Activated naive CD8-positive, alpha-beta T cell treated with anti-CD3 and anti-CD28 coated beads, Interleukin-2, amount 10 ng/mL, durations not matched to agents 7 days and 5 days (primary cell): ENCODE measurements around the gene SLC10A2. TPM values are rescaled to one million over a fixed set of nuclear protein-coding genes. Genes with fewer than 3 reads are reported as not detected.

ENCODE experiments used
- ATAC-seq: fragments of 150-1000 bp; cut with Tn5 transposase; one replicate; pipeline ENCODE4 v1.10.0; 2021; ENCODE audit warnings: low read depth, moderate library complexity
- POLR2A ChIA-PET: fragments of 350-600 bp; sonication (Branson Sonifier 250); formaldehyde crosslinking; loops from one replicate; lab custom pipeline; 2021; ENCODE audit warnings: antibody characterized with exemption; lab: Charles Lee
- DNase-seq: peaks from one replicate; pipeline ENCODE4 v3.0.0; 2021
- H3K27ac Mint-ChIP-seq: one replicate; pipeline ENCODE4 v1.8.0; 2022; ENCODE audit warnings: mild to moderate bottlenecking, mixed read lengths
- H3K27me3 Mint-ChIP-seq: one replicate; pipeline ENCODE4 v1.8.0; 2022; ENCODE audit warnings: mild to moderate bottlenecking, moderate library complexity, mixed read lengths
- H3K36me3 Mint-ChIP-seq: one replicate; pipeline ENCODE4 v1.8.0; 2021; ENCODE audit warnings: mild to moderate bottlenecking, mixed read lengths
- H3K4me1 Mint-ChIP-seq: one replicate; pipeline ENCODE4 v1.8.0; 2021; ENCODE audit warnings: mixed read lengths
- H3K4me3 Mint-ChIP-seq: one replicate; pipeline ENCODE4 v1.8.0; 2022; ENCODE audit warnings: mild to moderate bottlenecking, moderate library complexity, mixed read lengths
- H3K9me3 Mint-ChIP-seq: one replicate; pipeline ENCODE4 v1.8.0; 2021; ENCODE audit warnings: mixed read lengths
- total RNA-seq, 2 experiments: library from RNA; stranded (reverse); gene quantifications; one replicate each; pipeline ENCODE4 v1.2.3, GENCODE V29; 2021

SLC10A2 gene
- total RNA-seq, 2 experiments from 2014 or later, result not detected

- ATAC-seq (no peak), DNase-seq (no peak)
- H3K27me3 Mint-ChIP-seq, result no peaks in the 10 kb centered on the region
- POLR2A ChIA-PET, result no interaction called here
- H3K27ac Mint-ChIP-seq, result no peak overlapping the region
- H3K4me3 Mint-ChIP-seq, result no peak overlapping the region
- H3K9me3 Mint-ChIP-seq, result peaks cover 2% of the 10 kb centered on the region
- no peaks in the 10 kb centered on the region for H3K4me1 Mint-ChIP-seq
- no peaks in the 10 kb centered on the region for H3K36me3 Mint-ChIP-seq
Observed at GRCh38 chr13:103031332-103031873, 34.8 kb downstream of the SLC10A2 start.

GRCh38 chr13:103030776-103031175 lies 35.4 kb downstream of the SLC10A2 start:
- no peaks in the 10 kb centered on the region for H3K36me3 Mint-ChIP-seq
- H3K4me1 Mint-ChIP-seq, result no peaks in the 10 kb centered on the region
- DNase-seq, result no peak
- H3K9me3 Mint-ChIP-seq, result peaks cover 3% of the 10 kb centered on the region
- H3K27ac Mint-ChIP-seq, result no peak overlapping the region
- POLR2A ChIA-PET, result no interaction called here
- no peaks in the 10 kb centered on the region for H3K27me3 Mint-ChIP-seq
- H3K4me3 Mint-ChIP-seq, result no peak overlapping the region
- ATAC-seq, result no peak

DNA sequence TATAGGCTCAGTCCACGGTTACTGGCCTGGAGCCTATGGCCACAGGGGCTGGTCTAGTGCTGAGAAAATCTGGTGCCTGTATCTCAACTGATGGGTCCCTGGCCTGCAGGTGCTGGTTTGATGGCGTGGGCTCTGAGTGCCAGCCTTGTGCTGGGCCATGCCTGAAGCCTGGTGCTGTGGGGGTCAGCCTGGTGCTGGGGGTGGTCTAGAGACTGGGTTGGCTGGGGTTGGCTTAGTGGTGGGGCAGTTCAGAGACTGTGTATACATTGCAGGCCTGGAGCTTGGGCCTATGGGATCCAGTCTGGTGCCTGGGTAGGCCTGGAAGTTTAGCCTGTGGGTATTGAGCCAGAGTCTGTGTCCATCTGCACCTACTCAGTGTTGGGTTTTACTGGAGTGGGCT lies 36.4 kb downstream of the SLC10A2 start:
- Mint-ChIP-seq H3K36me3 (no peaks in the 10 kb centered on the region), H3K4me1 (no peaks in the 10 kb centered on the region), H3K27ac (no peak overlapping the region), H3K27me3 (no peaks in the 10 kb centered on the region), H3K4me3 (no peak overlapping the region), H3K9me3 (peaks cover 4% of the 10 kb centered on the region)
- DNase-seq (no peak), ATAC-seq (no peak)
- POLR2A ChIA-PET, result no interaction called here

DNA sequence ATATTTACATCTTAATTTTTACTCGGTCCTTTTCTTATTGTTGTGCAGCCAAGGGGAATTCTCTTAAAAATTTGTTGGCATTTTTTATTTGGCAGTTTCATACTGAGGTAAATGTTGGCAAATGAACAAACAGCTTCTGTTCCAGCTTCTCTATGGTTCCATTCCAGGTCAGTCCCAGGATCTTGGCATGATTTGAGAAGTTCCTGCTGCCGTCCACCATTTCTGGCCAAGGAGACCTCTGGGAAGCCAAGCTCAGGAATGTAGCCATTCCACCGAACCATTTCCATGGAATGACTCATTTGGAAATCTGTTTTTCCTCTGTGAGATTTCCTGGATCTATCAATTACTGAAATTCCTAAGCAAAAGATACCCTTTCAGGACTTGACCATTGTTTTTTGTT lies 43.9 kb downstream of the SLC10A2 start:
- H3K27me3 Mint-ChIP-seq, result no peaks in the 10 kb centered on the region
- H3K36me3 Mint-ChIP-seq, result no peaks in the 10 kb centered on the region
- H3K4me3 Mint-ChIP-seq, result no peak overlapping the region
- no peak overlapping the region for H3K27ac Mint-ChIP-seq
- ATAC-seq (no peak), DNase-seq (no peak)
- peaks cover 2% of the 10 kb centered on the region for H3K9me3 Mint-ChIP-seq
- no peaks in the 10 kb centered on the region for H3K4me1 Mint-ChIP-seq
- POLR2A ChIA-PET, result no interaction called here

DNA sequence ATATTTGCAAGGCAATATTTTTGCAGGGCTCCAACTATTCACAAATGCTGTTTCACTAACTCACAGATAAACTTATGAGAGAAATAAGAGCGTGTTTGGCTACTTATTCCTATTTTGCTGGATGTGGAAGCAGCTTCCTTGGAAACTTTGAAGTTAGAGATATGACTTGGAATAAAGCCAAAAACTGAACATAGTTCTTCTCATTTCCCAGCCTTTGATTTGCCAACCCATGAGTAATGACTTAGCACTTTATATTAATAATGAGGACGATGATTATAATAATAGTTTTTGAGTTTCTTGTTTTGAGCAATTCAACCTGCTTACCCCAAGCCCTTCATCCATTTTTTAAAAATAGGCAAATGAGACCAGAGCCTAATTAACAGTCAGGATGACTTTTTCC lies 47.7 kb downstream of the SLC10A2 start:
- ATAC-seq (no peak), DNase-seq (no peak)
- Mint-ChIP-seq H3K9me3 (no peaks in the 10 kb centered on the region), H3K27ac (no peak overlapping the region), H3K27me3 (no peaks in the 10 kb centered on the region), H3K4me3 (no peak overlapping the region), H3K36me3 (no peaks in the 10 kb centered on the region), H3K4me1 (no peaks in the 10 kb centered on the region)
- POLR2A ChIA-PET, result no interaction called here

GRCh38 chr13:103012646-103013045 lies 53.6 kb downstream of the SLC10A2 start:
- H3K4me3 Mint-ChIP-seq, result no peak overlapping the region
- no peak overlapping the region for H3K27ac Mint-ChIP-seq
- H3K27me3 Mint-ChIP-seq, result no peaks in the 10 kb centered on the region
- no peak for ATAC-seq
- no peaks in the 10 kb centered on the region for H3K4me1 Mint-ChIP-seq
- DNase-seq, result no peak
- POLR2A ChIA-PET, result no interaction called here
- H3K36me3 Mint-ChIP-seq, result no peaks in the 10 kb centered on the region
- no peaks in the 10 kb centered on the region for H3K9me3 Mint-ChIP-seq

- DNase-seq, result no peak
- Mint-ChIP-seq H3K4me3 (no peak overlapping the region), H3K27me3 (no peaks in the 10 kb centered on the region), H3K27ac (no peak overlapping the region), H3K9me3 (no peaks in the 10 kb centered on the region), H3K4me1 (no peaks in the 10 kb centered on the region), H3K36me3 (no peaks in the 10 kb centered on the region)
- no peak for ATAC-seq
- POLR2A ChIA-PET, result no interaction called here
Observed at GRCh38 chr13:103009051-103009840, 57.0 kb downstream of the SLC10A2 start.

DNA sequence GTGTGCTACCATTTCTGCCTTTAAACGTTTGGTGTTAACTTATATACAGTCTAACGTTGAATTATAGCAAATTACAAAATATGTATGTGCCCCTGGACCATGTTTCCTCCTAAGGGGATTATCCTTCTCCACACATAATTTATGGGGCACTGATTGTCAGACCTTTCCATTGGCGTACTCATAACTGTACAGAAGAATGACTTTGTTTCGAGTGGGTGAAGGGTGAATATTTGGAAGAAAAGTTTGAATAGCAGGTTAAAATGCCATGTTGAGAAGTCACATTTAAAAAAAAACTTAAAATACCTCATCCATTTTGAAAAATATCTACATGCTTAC lies 58.8 kb downstream of the SLC10A2 start:
- H3K36me3 Mint-ChIP-seq, result no peaks in the 10 kb centered on the region
- no peaks in the 10 kb centered on the region for H3K27me3 Mint-ChIP-seq
- no peaks in the 10 kb centered on the region for H3K4me1 Mint-ChIP-seq
- H3K4me3 Mint-ChIP-seq, result no peak overlapping the region
- DNase-seq, result no peak
- no peak overlapping the region for H3K27ac Mint-ChIP-seq
- no peak for ATAC-seq
- H3K9me3 Mint-ChIP-seq, result no peaks in the 10 kb centered on the region
- POLR2A ChIA-PET, result no interaction called here

DNA sequence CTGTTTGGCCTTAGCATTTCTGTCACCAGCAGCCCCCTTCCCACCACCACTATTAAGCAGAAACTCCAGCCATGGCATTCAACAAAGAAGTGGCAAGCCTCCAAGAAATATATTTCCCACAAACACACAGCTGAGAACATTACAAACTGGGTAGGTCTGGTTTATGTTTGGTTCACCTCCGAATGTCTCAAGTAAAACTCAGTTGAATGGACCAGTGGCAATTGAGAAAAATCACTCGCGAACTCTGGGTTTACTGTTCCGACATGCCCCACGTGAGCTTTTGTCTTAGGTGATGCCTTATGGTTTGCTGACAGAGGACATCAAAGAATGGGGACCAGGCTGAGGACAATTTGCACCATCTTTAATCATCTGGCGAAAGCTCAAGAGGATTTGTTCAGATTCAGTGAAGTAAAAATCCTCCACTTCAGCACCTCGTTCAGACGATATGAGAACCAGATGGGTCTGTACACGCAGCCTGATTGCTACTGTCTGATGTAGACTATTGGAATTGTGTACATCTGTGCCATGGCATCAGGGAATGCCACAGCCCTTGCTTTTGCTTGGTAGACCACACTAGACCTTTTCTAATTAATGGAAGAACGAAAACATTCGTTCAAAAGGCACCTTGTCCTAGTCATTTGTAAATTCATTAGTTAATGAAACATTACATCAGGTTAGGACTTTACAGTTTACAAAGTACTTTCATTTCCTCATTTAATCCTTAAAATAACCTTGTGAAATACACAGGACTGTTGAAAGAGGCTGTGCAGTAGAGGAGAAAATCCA lies 59.4 kb downstream of the SLC10A2 start:
- H3K36me3 Mint-ChIP-seq, result no peaks in the 10 kb centered on the region
- no peaks in the 10 kb centered on the region for H3K27me3 Mint-ChIP-seq
- ATAC-seq (no peak), DNase-seq (no peak)
- no peak overlapping the region for H3K27ac Mint-ChIP-seq
- H3K9me3 Mint-ChIP-seq, result no peaks in the 10 kb centered on the region
- no peaks in the 10 kb centered on the region for H3K4me1 Mint-ChIP-seq
- H3K4me3 Mint-ChIP-seq, result no peak overlapping the region
- POLR2A ChIA-PET, result no interaction called here

DNA sequence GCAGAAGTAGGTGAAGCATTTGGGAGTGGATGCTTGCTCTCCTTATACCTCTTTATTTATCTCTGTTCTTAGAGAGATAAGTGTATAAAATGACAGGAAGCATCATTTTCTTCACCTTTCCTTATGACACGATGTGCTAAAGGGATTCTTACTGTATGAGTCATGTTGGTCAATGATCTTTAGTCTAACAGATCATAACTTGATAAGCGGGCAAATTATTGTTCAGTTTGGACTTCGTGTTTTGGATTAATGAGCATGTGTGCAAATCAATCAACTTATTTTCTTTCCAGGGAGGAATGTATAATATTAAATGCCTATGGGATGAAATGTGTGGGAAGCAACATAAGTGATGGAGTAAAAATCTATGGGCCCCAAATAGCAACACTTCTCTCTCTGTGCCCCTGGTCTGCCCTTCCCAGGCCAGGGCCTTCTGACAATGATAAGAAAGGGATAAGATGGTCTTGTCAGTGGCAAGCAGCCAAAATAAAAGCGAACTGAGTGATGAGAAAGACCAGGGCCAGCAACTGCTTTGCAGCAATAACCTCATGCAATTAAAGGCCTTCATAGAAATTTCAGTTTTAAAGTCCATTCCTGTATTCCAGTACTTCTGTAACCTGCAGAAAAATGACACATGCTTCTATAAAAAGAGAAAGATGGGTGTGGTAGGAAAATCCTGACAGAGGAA lies 61.4 kb downstream of the SLC10A2 start:
- POLR2A ChIA-PET, result no interaction called here
- ATAC-seq (no peak), DNase-seq (no peak)
- Mint-ChIP-seq H3K27me3 (no peaks in the 10 kb centered on the region), H3K27ac (no peak overlapping the region), H3K4me1 (no peaks in the 10 kb centered on the region), H3K36me3 (no peaks in the 10 kb centered on the region), H3K9me3 (no peaks in the 10 kb centered on the region), H3K4me3 (no peak overlapping the region)

GRCh38 chr13:103003631-103004030 lies 62.6 kb downstream of the SLC10A2 start:
- no peaks in the 10 kb centered on the region for H3K27me3 Mint-ChIP-seq
- no peak overlapping the region for H3K4me3 Mint-ChIP-seq
- ATAC-seq (no peak), DNase-seq (no peak)
- H3K9me3 Mint-ChIP-seq, result no peaks in the 10 kb centered on the region
- no peaks in the 10 kb centered on the region for H3K4me1 Mint-ChIP-seq
- H3K27ac Mint-ChIP-seq, result no peak overlapping the region
- no peaks in the 10 kb centered on the region for H3K36me3 Mint-ChIP-seq
- POLR2A ChIA-PET, result no interaction called here

- Mint-ChIP-seq H3K4me3 (no peak overlapping the region), H3K27me3 (no peaks in the 10 kb centered on the region), H3K9me3 (no peaks in the 10 kb centered on the region), H3K4me1 (no peaks in the 10 kb centered on the region), H3K27ac (no peak overlapping the region), H3K36me3 (no peaks in the 10 kb centered on the region)
- ATAC-seq, result no peak
- DNase-seq, result no peak
- POLR2A ChIA-PET, result no interaction called here
Observed at GRCh38 chr13:103002279-103002678, 63.9 kb downstream of the SLC10A2 start.

DNA sequence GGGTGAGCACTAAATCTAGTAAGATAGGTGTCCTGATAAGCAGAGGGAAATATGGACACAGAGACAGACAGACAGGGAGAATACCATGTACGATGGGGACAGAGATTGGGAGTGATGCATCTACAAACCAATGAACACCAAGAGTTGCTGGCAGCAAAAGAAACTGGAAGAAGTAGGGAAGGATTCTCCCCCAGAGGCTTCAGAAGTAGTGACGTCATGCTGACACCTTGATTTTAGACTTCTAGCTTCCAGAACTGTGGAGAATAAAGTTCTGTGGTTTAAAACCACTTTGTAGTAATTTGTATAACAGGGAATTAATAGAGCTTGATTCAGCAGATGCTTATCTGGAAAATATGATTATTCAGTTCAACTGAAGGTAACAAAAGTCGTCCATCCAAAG lies 66.1 kb downstream of the SLC10A2 start:
- Mint-ChIP-seq H3K4me3 (no peak overlapping the region), H3K27ac (no peak overlapping the region), H3K9me3 (no peaks in the 10 kb centered on the region), H3K27me3 (no peaks in the 10 kb centered on the region), H3K4me1 (no peaks in the 10 kb centered on the region), H3K36me3 (no peaks in the 10 kb centered on the region)
- DNase-seq, result no peak
- POLR2A ChIA-PET, result no interaction called here
- no peak for ATAC-seq
